KBM-7 (cell line): ENCODE measurements around the gene WBP1L.
A peak's percentile ranks its signal among the peaks of the same experiment; 100 is the strongest.
"Not testable (repeated sequence)": the region's sequence is repeated elsewhere in the genome, so short reads cannot be mapped to it uniquely, and the experiment has no call there.

ENCODE experiments used
- DNase-seq: peaks from one replicate; pipeline ENCODE4 v3.0.0-alpha.2; 2015
- in situ Hi-C: fragments of 300-500 bp; cut with MboI; formaldehyde crosslinking; loops from 2 replicates; pipeline ENCODE4 v1.14.3; 2020; ENCODE audit warnings: low sequenced_read_pairs, low pct_unique_long_range_greater_than_20kb, mixed read lengths

Gene WBP1L

GRCh38 chr10:102743588-102744373, at the start of gene WBP1L:
Gene WBP1L (plus strand): TSS chr10:102743948. CDS start chr10:102744054, 106 bp downstream.
- DNase-seq, result peak; percentile 99
- in situ Hi-C loops, result loop anchor here (25.0 kb wide), 1 partner anchor 319 kb away; no protein-coding TSS in a partner anchor

- DNase-seq, in situ Hi-C loops: not testable (repeated sequence)
These were observed 48.3 kb upstream of the WBP1L start for GRCh38 chr10:102695401-102695800.

- in situ Hi-C loops, result no loop called here
- no peak for DNase-seq
These were observed 47.0 kb upstream of the WBP1L start for GRCh38 chr10:102696736-102697135.

GRCh38 chr10:102698894-102699293, 44.9 kb upstream of the WBP1L start:
- in situ Hi-C loops, result no loop called here
- DNase-seq, result no peak

GRCh38 chr10:102701272-102701671, 42.5 kb upstream of the WBP1L start:
- no peak for DNase-seq
- in situ Hi-C loops, result no loop called here

- no peak for DNase-seq
- in situ Hi-C loops, result no loop called here
These were observed 42.0 kb upstream of the WBP1L start for GRCh38 chr10:102701796-102702195.

GRCh38 chr10:102702742-102703141, 41.0 kb upstream of the WBP1L start:
- DNase-seq, result no peak
- in situ Hi-C loops, result no loop called here

GRCh38 chr10:102704915-102705314, 38.8 kb upstream of the WBP1L start:
- in situ Hi-C loops, result no loop called here
- DNase-seq, result no peak

GRCh38 chr10:102705531-102705930, 38.2 kb upstream of the WBP1L start:
- in situ Hi-C loops, result no loop called here
- no peak for DNase-seq

- no peak for DNase-seq
- in situ Hi-C loops, result no loop called here
These were observed 33.1 kb upstream of the WBP1L start for GRCh38 chr10:102710609-102711008.

- in situ Hi-C loops, result no loop called here
- no peak for DNase-seq
These were observed 31.7 kb upstream of the WBP1L start for GRCh38 chr10:102712089-102712488.

- in situ Hi-C loops, result no loop called here
- DNase-seq, result no peak
These were observed 30.8 kb upstream of the WBP1L start for GRCh38 chr10:102712843-102713538.

GRCh38 chr10:102713539-102713813, 30.3 kb upstream of the WBP1L start:
- in situ Hi-C loops, result no loop called here
- DNase-seq, result no peak

GRCh38 chr10:102713814-102714620, 29.7 kb upstream of the WBP1L start, which contains the start of gene ARL3:
Gene ARL3 (minus strand): TSS chr10:102714397. CDS start chr10:102714275, 122 bp downstream.
- in situ Hi-C loops, result no loop called here
- DNase-seq, result peak; percentile 99

- in situ Hi-C loops, result no loop called here
- no peak for DNase-seq
These were observed 28.9 kb upstream of the WBP1L start, which contains the start of gene SFXN2 for GRCh38 chr10:102714621-102715455. Gene SFXN2 (plus strand): TSS chr10:102714636. CDS start chr10:102726637, 12,001 bp downstream.

GRCh38 chr10:102715880-102716279, 27.9 kb upstream of the WBP1L start:
- in situ Hi-C loops, result no loop called here
- no peak for DNase-seq

- DNase-seq, in situ Hi-C loops: not testable (repeated sequence)
These were observed 26.7 kb upstream of the WBP1L start for GRCh38 chr10:102716900-102717565.

- DNase-seq, result peak; percentile 74
- in situ Hi-C loops, result no loop called here
These were observed 25.5 kb upstream of the WBP1L start for GRCh38 chr10:102718220-102718619.
